ENCODE measurements around the gene TMIGD1. TPM values are rescaled to one million over a fixed set of nuclear protein-coding genes. Genes with fewer than 3 reads are reported as not detected.
A peak's percentile ranks its signal among the peaks of the same experiment; 100 is the strongest.

The TMIGD1 gene
- total and polyA plus RNA-seq, 4 donors, result not detected

DNA sequence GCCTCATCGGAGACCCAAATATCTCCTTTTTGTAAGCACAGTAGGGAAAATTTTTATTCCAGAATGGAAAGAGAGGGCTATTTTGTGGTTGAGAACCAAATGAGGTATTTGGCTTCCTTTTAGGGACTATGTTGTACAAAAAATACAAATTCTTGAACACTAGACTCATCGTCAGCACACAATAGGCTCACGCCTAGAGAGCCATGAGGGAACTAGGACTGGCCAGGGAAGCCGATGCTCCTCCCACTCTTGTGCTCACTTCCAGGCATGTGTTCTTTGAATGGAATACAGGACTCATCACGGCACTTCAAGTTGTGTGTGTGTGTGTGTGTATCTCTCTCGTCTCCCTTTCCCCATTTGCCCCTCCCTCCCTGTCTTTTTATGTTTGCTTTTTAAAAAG, 24.3 kb downstream of the TMIGD1 start:
- Histone ChIP-seq H3K9ac (ENCODE audit: insufficient read depth in 1 of 2, low read length in 2 of 2) (no peak overlapping the region), H3K27me3 (ENCODE audit: control insufficient read depth in 3 of 3, insufficient read depth in 3 of 3, low read length in 2 of 3) (peaks cover 0 to 4% (median 0%) of the 10 kb centered on the region in 3 donors), H3K4me3 (no peak overlapping the region), H3K36me3 (ENCODE audit: control insufficient read depth in 4 of 4, insufficient read depth in 4 of 4, low read length in 4 of 4) (no peaks in the 10 kb centered on the region), H3K27ac (ENCODE audit: low read depth in 1 of 2, low read length in 1 of 2) (no peak overlapping the region), H3K9me3 (ENCODE audit: control insufficient read depth in 4 of 4, insufficient read depth in 3 of 4, low read length in 3 of 4) (no peaks in the 10 kb centered on the region), H3K4me1 (ENCODE audit: control insufficient read depth in 5 of 5, insufficient read depth in 5 of 5, low read length in 5 of 5) (peaks cover 0 to 2% (median 0%) of the 10 kb centered on the region in 5 donors)
- ATAC-seq (ENCODE audit: insufficient read depth, low FRiP score) (no peak), DNase-seq (no peak)
- 94 to 97% methylated on average over 6 of the region's 6 CpGs for WGBS, 2 donors
- TF ChIP-seq, protein P1, sequence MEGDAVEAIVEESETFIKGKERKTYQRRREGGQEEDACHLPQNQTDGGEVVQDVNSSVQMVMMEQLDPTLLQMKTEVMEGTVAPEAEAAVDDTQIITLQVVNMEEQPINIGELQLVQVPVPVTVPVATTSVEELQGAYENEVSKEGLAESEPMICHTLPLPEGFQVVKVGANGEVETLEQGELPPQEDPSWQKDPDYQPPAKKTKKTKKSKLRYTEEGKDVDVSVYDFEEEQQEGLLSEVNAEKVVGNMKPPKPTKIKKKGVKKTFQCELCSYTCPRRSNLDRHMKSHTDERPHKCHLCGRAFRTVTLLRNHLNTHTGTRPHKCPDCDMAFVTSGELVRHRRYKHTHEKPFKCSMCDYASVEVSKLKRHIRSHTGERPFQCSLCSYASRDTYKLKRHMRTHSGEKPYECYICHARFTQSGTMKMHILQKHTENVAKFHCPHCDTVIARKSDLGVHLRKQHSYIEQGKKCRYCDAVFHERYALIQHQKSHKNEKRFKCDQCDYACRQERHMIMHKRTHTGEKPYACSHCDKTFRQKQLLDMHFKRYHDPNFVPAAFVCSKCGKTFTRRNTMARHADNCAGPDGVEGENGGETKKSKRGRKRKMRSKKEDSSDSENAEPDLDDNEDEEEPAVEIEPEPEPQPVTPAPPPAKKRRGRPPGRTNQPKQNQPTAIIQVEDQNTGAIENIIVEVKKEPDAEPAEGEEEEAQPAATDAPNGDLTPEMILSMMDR (IDR thresholded peaks at IDR 0.05; ENCODE audit: control extremely low read depth, extremely low read depth), result no peak

DNA sequence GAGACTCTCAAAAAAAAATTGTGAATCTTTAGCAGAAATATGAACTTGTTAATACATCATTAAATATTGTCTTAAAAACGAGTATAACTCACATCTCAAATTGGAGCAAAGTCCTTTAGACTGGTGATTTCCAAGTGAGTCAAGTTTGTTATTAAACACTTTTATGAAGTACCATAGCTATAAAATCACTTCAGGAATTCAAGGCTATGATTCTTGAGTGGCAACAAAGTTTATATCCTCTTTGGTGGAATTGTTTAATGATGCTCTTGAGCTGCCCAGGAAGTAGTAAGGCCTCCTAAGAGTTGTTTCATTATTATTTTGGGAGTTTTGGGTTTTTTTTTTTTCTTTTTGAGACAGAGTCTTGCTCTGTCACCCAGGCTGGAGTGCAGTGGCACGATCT, 25.5 kb downstream of the TMIGD1 start:
- Histone ChIP-seq H3K9ac (ENCODE audit: insufficient read depth in 1 of 2, low read length in 2 of 2) (no peak overlapping the region), H3K4me1 (ENCODE audit: control insufficient read depth in 5 of 5, insufficient read depth in 5 of 5, low read length in 5 of 5) (peaks cover 0 to 2% (median 0%) of the 10 kb centered on the region in 5 donors), H3K9me3 (ENCODE audit: control insufficient read depth in 4 of 4, insufficient read depth in 3 of 4, low read length in 3 of 4) (no peaks in the 10 kb centered on the region), H3K27ac (ENCODE audit: low read depth in 1 of 2, low read length in 1 of 2) (no peak overlapping the region), H3K27me3 (ENCODE audit: control insufficient read depth in 3 of 3, insufficient read depth in 3 of 3, low read length in 2 of 3) (peaks cover 0 to 4% (median 0%) of the 10 kb centered on the region in 3 donors), H3K4me3 (no peak overlapping the region), H3K36me3 (ENCODE audit: control insufficient read depth in 4 of 4, insufficient read depth in 4 of 4, low read length in 4 of 4) (no peaks in the 10 kb centered on the region)
- WGBS, 2 donors, result 70 to 90% methylated on average over 2 of the region's 2 CpGs
- ATAC-seq (ENCODE audit: insufficient read depth, low FRiP score), result no peak
- DNase-seq, result peak in 1 of 3 donors; percentile 51
- TF ChIP-seq, protein P1 (IDR thresholded peaks at IDR 0.05; ENCODE audit: control extremely low read depth, extremely low read depth), result no peak

DNA sequence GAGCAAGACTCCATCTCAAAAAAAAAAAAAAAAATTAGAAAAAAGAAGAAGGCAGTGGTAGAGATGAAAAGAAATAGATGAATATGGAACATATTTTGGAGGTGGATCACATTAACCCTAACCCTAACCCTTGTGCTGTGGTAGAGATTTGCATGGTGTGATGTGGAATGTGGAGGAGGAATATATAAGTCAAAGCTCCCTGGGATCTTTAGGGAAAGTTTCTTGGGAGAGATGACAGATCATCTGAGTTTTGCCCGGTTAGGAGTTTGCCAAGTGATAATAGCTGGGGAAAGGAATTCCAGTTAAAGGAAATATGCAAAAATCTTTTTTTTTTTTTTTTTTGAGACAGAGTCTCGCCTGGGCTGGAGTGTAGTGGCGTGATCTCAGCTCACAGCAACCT, 29.1 kb downstream of the TMIGD1 start:
- no peak for ATAC-seq (ENCODE audit: insufficient read depth, low FRiP score)
- 91 to 92% methylated on average over 3 of the region's 3 CpGs for WGBS, 2 donors

More for the DNA sequence above, 29.1 kb downstream of the TMIGD1 start:
- H3K9me3 ChIP-seq (ENCODE audit: control insufficient read depth in 4 of 4, insufficient read depth in 3 of 4, low read length in 3 of 4), result no peaks in the 10 kb centered on the region
- DNase-seq, result no peak
- H3K27ac ChIP-seq (ENCODE audit: low read depth in 1 of 2, low read length in 1 of 2), result no peak overlapping the region
- no peak overlapping the region for H3K4me3 ChIP-seq
- TF ChIP-seq, protein P1 (IDR thresholded peaks at IDR 0.05; ENCODE audit: control extremely low read depth, extremely low read depth), result no peak
- no peaks in the 10 kb centered on the region for H3K27me3 ChIP-seq (ENCODE audit: control insufficient read depth in 3 of 3, insufficient read depth in 3 of 3, low read length in 2 of 3)
- H3K4me1 ChIP-seq (ENCODE audit: control insufficient read depth in 5 of 5, insufficient read depth in 5 of 5, low read length in 5 of 5), result peaks cover 0 to 2% (median 0%) of the 10 kb centered on the region in 5 donors
- H3K9ac ChIP-seq (ENCODE audit: insufficient read depth in 1 of 2, low read length in 2 of 2), result no peak overlapping the region
- H3K36me3 ChIP-seq (ENCODE audit: control insufficient read depth in 4 of 4, insufficient read depth in 4 of 4, low read length in 4 of 4), result no peaks in the 10 kb centered on the region
